CD14-positive monocyte (primary cell): ENCODE results near the gene CIB4. TPM values are rescaled to one million over a fixed set of nuclear protein-coding genes. Genes with fewer than 3 reads are reported as not detected.

Experiments used
- DNase-seq, 3 donors: peaks; one replicate each; pipeline ENCODE4 v3.0.0-alpha.2; 2011 to 2022
- H2AFZ ChIP-seq: 2 replicates; pipeline ENCODE4 v1.6.0; 2012; ENCODE audit warnings: mild to moderate bottlenecking, low read depth, low read length, inconsistent platforms; ENCODE audit not compliant: insufficient read depth, poor library complexity, severe bottlenecking
- H3K27ac ChIP-seq, 2 donors: 1 replicate in 1 of 2; 2 replicates in 1 of 2; pipeline ENCODE4 v1.5.1; 2012 to 2013; ENCODE audit warnings: low read length in 2 of 2, control low read depth in 1 of 2, inconsistent platforms in 1 of 2, low read depth in 1 of 2, mild to moderate bottlenecking in 1 of 2
- H3K27me3 ChIP-seq, 2 donors: one replicate each; pipeline versions ENCODE4 v1.6.0 to v1.6.1; 2011 to 2013; ENCODE audit warnings: low read length in 2 of 2; ENCODE audit not compliant: control insufficient read depth in 2 of 2, insufficient read depth in 2 of 2
- H3K36me3 ChIP-seq, 2 donors: replicated peaks in 1 of 2; 1 replicate in 1 of 2; 2 replicates in 1 of 2; pipeline versions ENCODE4 v1.5.1 to v1.6.1; 2012 to 2013; ENCODE audit warnings: low read length in 2 of 2, control low read depth in 1 of 2, inconsistent platforms in 1 of 2, mild to moderate bottlenecking in 1 of 2; ENCODE audit not compliant: insufficient read depth in 2 of 2, control insufficient read depth in 1 of 2
- H3K4me1 ChIP-seq, 2 donors: 1 replicate in 1 of 2; 2 replicates in 1 of 2; pipeline versions ENCODE4 v1.5.1 to v1.6.1; 2012 to 2013; ENCODE audit warnings: low read length in 2 of 2, control low read depth in 1 of 2, inconsistent platforms in 1 of 2, mild to moderate bottlenecking in 1 of 2, moderate library complexity in 1 of 2; ENCODE audit not compliant: insufficient read depth in 2 of 2, control insufficient read depth in 1 of 2
- H3K4me2 ChIP-seq: replicated peaks from 2 replicates; pipeline ENCODE3; 2012; ENCODE audit warnings: low read length, moderate library complexity, mild to moderate bottlenecking; ENCODE audit not compliant: poor library complexity, severe bottlenecking; ENCODE audit errors: extremely low read depth
- H3K4me3 ChIP-seq, 3 experiments: fragments of 200-600 bp in 1 of 3; sonication (generic) in 1 of 3; replicated peaks in 1 of 3; 1 replicate in 2 of 3; 2 replicates in 1 of 3; pipeline ENCODE4 v1.5.1; 2011 to 2013; ENCODE audit warnings: low read length in 3 of 3, mild to moderate bottlenecking in 3 of 3, control low read depth in 2 of 3, low read depth in 2 of 3, inconsistent platforms in 1 of 3, moderate library complexity in 1 of 3
- H3K79me2 ChIP-seq: 2 replicates; pipeline ENCODE4 v1.6.0; 2012; ENCODE audit warnings: mild to moderate bottlenecking, control low read depth, inconsistent platforms, low read length, moderate library complexity; ENCODE audit not compliant: insufficient read depth
- H3K9ac ChIP-seq: 2 replicates; pipeline ENCODE4 v1.6.0; 2017; ENCODE audit warnings: low read length, mild to moderate bottlenecking; ENCODE audit not compliant: insufficient read depth, poor library complexity, severe bottlenecking
- H3K9me3 ChIP-seq, 2 donors: replicated peaks in 1 of 2; 1 replicate in 1 of 2; 2 replicates in 1 of 2; pipeline versions ENCODE4 v1.5.1 to v1.6.1; 2012 to 2013; ENCODE audit warnings: low read length in 2 of 2, control low read depth in 1 of 2; ENCODE audit not compliant: control insufficient read depth in 1 of 2, insufficient read depth in 1 of 2
- H4K20me1 ChIP-seq: 2 replicates; pipeline ENCODE4 v1.6.0; 2012; ENCODE audit warnings: mild to moderate bottlenecking, low read length, control low read depth, moderate library complexity; ENCODE audit not compliant: insufficient read depth
- H3K27ac Mint-ChIP-seq, 7 donors: one replicate each; pipeline ENCODE4 v1.8.0; 2020; ENCODE audit warnings: mild to moderate bottlenecking in 7 of 7, mixed read lengths in 7 of 7, moderate library complexity in 6 of 7, inconsistent platforms in 2 of 7
- H3K27me3 Mint-ChIP-seq, 3 donors: one replicate each; pipeline ENCODE4 v1.8.0; 2021 to 2022; ENCODE audit warnings: low read depth in 3 of 3, mild to moderate bottlenecking in 3 of 3, mixed read lengths in 3 of 3, moderate library complexity in 3 of 3, inconsistent platforms in 1 of 3
- H3K36me3 Mint-ChIP-seq, 2 donors: one replicate each; pipeline ENCODE4 v1.8.0; 2020; ENCODE audit warnings: mixed read lengths in 2 of 2, inconsistent platforms in 1 of 2, mild to moderate bottlenecking in 1 of 2
- H3K4me1 Mint-ChIP-seq: one replicate; pipeline ENCODE4 v1.8.0; 2020; ENCODE audit warnings: mild to moderate bottlenecking, mixed read lengths
- H3K4me3 Mint-ChIP-seq, 2 donors: one replicate each; pipeline ENCODE4 v1.8.0; 2020; ENCODE audit warnings: mild to moderate bottlenecking in 2 of 2, mixed read lengths in 2 of 2, moderate library complexity in 1 of 2
- H3K9me3 Mint-ChIP-seq, 7 donors: one replicate each; pipeline ENCODE4 v1.8.0; 2020 to 2022; ENCODE audit warnings: mixed read lengths in 7 of 7, mild to moderate bottlenecking in 6 of 7, moderate library complexity in 6 of 7, inconsistent platforms in 2 of 7
- CTCF ChIP-seq: fragments of 200-600 bp; IDR thresholded peaks from one replicate; pipeline ENCODE4 v1.8.0; 2022; ENCODE audit warnings: antibody characterized with exemption, mild to moderate bottlenecking
- WGBS: methylation state at CpG from one replicate; pipeline ENCODE4 v1.1.5; 2013; ENCODE audit warnings: missing lambda C conversion rate; ENCODE audit not compliant: insufficient coverage; 5-methylcytosine and 5-hydroxymethylcytosine counted together
- intact Hi-C, 2 donors: fragments of 100-400 bp; cut with micrococcal nuclease; formaldehyde crosslinking; loops; one replicate each; pipeline versions ENCODE4 v1.15.0 to v1.15.1; 2023
- polyA plus RNA-seq, 3 donors: library from polyadenylated mRNA; depleted of rRNA in 1 of 3; unstranded in 2 of 3; stranded (reverse) in 1 of 3; fragments of 300-500 nt in 2 of 3; fragments of >200 nt in 1 of 3; fragmentation: Illumina TruSeq in 2 of 3; gene quantifications; 1 replicate in 2 of 3; 2 replicates in 1 of 3; pipeline ENCODE4 v1.2.3, GENCODE V29; 2012 to 2021

The CIB4 gene
- polyA plus RNA-seq, 3 donors, result not detected

- Mint-ChIP-seq H3K9me3 (no peaks in the 10 kb centered on the region), H3K4me1 (peaks cover 4% of the 10 kb centered on the region), H3K36me3 (no peaks in the 10 kb centered on the region), H3K27me3 (peaks cover 0 to 9% (median 3%) of the 10 kb centered on the region in 3 donors), H3K27ac (no peak overlapping the region), H3K4me3 (no peak overlapping the region)
- Histone ChIP-seq H3K27ac (no peak overlapping the region), H3K9me3 (no peaks in the 10 kb centered on the region), H3K27me3 (no peaks in the 10 kb centered on the region), H3K4me3 (no peak overlapping the region), H3K4me2 (no peak overlapping the region), H3K36me3 (no peaks in the 10 kb centered on the region), H3K9ac (no peak overlapping the region), H3K79me2 (no peaks in the 10 kb centered on the region), H4K20me1 (no peaks in the 10 kb centered on the region), H2AFZ (no peak overlapping the region), H3K4me1 (peaks cover 4% of the 10 kb centered on the region in 2 donors)
- no peak for DNase-seq
- WGBS, result 87% methylated on average over 9 of the region's 14 CpGs
- TF ChIP-seq CTCF, result no peak
- intact Hi-C loops, result no loop called here
Measured at GRCh38 chr2:26632624-26633185, 8.5 kb downstream of the CIB4 start.

- no peak for TF ChIP-seq CTCF
- Histone ChIP-seq H3K9ac (no peak overlapping the region), H4K20me1 (no peaks in the 10 kb centered on the region), H3K4me2 (no peak overlapping the region), H3K36me3 (no peaks in the 10 kb centered on the region), H3K4me3 (no peak overlapping the region), H3K27ac (no peak overlapping the region), H3K4me1 (peaks cover 4% of the 10 kb centered on the region in 2 donors), H3K79me2 (no peaks in the 10 kb centered on the region), H2AFZ (no peak overlapping the region), H3K9me3 (no peaks in the 10 kb centered on the region), H3K27me3 (no peaks in the 10 kb centered on the region)
- no peak overlapping the region for H3K27ac Mint-ChIP-seq
- H3K27me3 Mint-ChIP-seq, result peaks cover 0 to 9% (median 3%) of the 10 kb centered on the region in 3 donors
- H3K4me1 Mint-ChIP-seq, result peaks cover 4% of the 10 kb centered on the region
- peak overlapping the region in 1 of 2 donors; percentile 38 for H3K4me3 Mint-ChIP-seq
- intact Hi-C loops, result no loop called here
- no peaks in the 10 kb centered on the region for H3K9me3 Mint-ChIP-seq
- no peak for DNase-seq
- no peaks in the 10 kb centered on the region for H3K36me3 Mint-ChIP-seq
- 95% methylated on average over 4 of the region's 13 CpGs for WGBS
Measured at GRCh38 chr2:26631401-26632170, 9.6 kb downstream of the CIB4 start.
